PC-9 (cell line): Measurements from ENCODE around the gene CDC14B.

ENCODE experiments used
- EZH2 ChIP-seq: fragments of 200-600 bp; sonication (generic); IDR thresholded peaks from 2 replicates; pipeline ENCODE4 v1.8.0; 2017; ENCODE audit warnings: antibody characterized with exemption, low read depth
- TF ChIP-seq, protein P1 (sequence below): fragments of 200-600 bp; sonication (generic); conservative IDR thresholded peaks from 2 replicates; pipeline ENCODE4 v1.6.1; 2017; ENCODE audit warnings: mixed run types, antibody characterized with exemption, mild to moderate bottlenecking, moderate library complexity

DNA sequence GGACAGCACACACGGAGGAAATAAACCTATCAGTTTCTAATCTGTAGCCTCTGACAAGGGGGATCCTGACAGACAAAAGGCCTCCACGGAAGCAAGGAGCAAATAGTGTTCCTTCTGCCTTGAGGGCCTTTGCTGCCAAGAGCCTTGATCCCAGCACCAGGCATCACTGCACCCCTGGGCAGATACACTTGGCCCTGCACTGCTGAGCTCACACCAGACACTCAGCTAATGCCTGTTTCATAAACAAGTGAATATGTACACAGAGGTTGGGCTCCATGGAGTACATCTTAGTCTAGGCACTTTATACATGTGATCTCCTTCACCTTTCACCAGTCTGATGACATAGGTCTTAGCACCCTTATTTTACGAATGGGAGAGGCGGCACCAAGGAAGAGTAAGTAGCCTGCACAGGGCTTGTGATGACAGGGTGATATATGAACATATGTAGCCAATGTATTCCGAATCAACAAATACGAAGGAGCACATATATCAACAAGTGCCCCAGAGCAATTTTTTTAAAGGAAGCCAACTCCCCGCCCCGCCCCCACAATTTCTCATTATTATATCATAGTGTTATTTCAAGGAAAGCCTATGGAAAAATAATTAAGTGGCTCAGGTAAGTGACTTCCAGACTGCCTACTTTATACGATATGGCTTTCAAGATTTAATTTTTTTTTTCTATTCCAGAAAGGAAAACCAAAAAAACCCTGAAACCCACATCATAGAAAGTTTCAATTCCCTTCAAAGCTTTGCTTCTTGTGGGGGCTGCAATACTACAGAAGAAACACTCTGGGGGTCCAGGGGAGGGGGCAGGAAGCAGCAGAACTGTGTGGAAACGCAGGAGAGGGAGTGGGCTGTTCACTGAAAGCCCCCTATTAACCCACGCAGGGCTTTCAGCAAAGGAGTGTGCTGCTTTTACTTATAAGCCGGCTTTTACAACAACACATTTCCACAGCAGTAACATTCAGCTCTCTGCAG lies 32.0 kb downstream of the CDC14B start:
- TF ChIP-seq, protein P1, sequence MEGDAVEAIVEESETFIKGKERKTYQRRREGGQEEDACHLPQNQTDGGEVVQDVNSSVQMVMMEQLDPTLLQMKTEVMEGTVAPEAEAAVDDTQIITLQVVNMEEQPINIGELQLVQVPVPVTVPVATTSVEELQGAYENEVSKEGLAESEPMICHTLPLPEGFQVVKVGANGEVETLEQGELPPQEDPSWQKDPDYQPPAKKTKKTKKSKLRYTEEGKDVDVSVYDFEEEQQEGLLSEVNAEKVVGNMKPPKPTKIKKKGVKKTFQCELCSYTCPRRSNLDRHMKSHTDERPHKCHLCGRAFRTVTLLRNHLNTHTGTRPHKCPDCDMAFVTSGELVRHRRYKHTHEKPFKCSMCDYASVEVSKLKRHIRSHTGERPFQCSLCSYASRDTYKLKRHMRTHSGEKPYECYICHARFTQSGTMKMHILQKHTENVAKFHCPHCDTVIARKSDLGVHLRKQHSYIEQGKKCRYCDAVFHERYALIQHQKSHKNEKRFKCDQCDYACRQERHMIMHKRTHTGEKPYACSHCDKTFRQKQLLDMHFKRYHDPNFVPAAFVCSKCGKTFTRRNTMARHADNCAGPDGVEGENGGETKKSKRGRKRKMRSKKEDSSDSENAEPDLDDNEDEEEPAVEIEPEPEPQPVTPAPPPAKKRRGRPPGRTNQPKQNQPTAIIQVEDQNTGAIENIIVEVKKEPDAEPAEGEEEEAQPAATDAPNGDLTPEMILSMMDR = no peak
- no peak for TF ChIP-seq EZH2
